Measurements from ENCODE around the gene NAT8.
"Not testable (repeated sequence)": the region's sequence is repeated elsewhere in the genome, so short reads cannot be mapped to it uniquely, and the experiment has no call there.

GRCh38 chr2:73667239-73667638 lies 25.0 kb upstream of the NAT8 start:
- TF ChIP-seq CTCF, POLR2A (IDR thresholded peaks at IDR 0.05): not testable (repeated sequence)
